Esophagus squamous epithelium (tissue), 4 donors: ENCODE data around the gene GAS2.

Experiments
- POLR2A ChIP-seq, 4 donors: fragments of 450-650 bp; IDR thresholded peaks; one replicate each; pipeline ENCODE4 v1.6.1; 2017; ENCODE audit warnings: antibody characterized with exemption in 4 of 4, mild to moderate bottlenecking in 4 of 4, moderate library complexity in 3 of 4
- TF ChIP-seq, protein P1 (sequence below), 6 experiments: fragments of 450-650 bp in 4 of 6; fragments of 200-600 bp in 2 of 6; sonication (generic) in 2 of 6; IDR thresholded peaks; one replicate each; pipeline ENCODE4 v1.5.1; 2016 to 2019; ENCODE audit warnings: antibody characterized with exemption in 6 of 6, mild to moderate bottlenecking in 4 of 6, moderate library complexity in 4 of 6

DNA sequence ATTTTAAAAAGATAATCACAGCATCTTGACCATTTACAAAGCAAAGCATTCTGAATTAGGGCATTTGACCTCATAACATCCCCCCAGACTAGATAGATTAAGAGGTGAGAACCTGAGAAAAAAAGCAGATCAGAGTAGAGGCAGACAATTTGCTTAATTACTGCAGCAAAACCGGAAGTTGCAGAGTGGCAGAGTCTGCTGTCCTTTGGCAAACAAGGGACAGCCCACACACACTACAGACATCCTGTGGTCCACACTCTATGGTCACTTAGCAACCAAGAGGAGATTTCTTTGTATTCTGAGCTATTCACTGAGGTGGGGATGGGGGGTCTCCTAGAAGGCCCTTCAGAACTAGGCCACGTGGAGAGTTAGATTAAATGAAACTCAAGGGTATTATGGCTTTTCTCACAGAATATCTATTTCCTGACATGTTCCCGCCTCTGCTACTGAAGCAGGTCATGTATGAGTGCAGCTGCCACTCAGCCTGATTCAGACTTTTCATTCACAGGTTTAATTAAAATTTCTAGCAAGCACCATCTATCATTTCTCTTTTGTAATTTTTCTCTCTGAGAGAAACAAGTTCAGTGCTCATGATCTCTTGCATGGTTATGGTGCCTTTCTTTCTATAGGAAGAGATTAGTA is 114.7 kb downstream of the GAS2 start:
- TF ChIP-seq, protein P1, sequence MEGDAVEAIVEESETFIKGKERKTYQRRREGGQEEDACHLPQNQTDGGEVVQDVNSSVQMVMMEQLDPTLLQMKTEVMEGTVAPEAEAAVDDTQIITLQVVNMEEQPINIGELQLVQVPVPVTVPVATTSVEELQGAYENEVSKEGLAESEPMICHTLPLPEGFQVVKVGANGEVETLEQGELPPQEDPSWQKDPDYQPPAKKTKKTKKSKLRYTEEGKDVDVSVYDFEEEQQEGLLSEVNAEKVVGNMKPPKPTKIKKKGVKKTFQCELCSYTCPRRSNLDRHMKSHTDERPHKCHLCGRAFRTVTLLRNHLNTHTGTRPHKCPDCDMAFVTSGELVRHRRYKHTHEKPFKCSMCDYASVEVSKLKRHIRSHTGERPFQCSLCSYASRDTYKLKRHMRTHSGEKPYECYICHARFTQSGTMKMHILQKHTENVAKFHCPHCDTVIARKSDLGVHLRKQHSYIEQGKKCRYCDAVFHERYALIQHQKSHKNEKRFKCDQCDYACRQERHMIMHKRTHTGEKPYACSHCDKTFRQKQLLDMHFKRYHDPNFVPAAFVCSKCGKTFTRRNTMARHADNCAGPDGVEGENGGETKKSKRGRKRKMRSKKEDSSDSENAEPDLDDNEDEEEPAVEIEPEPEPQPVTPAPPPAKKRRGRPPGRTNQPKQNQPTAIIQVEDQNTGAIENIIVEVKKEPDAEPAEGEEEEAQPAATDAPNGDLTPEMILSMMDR (IDR thresholded peaks at IDR 0.05) = no peak
- no peak for TF ChIP-seq POLR2A (IDR thresholded peaks at IDR 0.05)
